Skeletal muscle satellite cell (primary cell): Measurements from ENCODE around the gene KRTAP5-9. TPM values are rescaled to one million over a fixed set of nuclear protein-coding genes. Genes with fewer than 3 reads are reported as not detected.
"Not testable (repeated sequence)": the region's sequence is repeated elsewhere in the genome, so short reads cannot be mapped to it uniquely, and the experiment has no call there.

Experiments used
- H3K27me3 ChIP-seq: 2 replicates; pipeline ENCODE4 v1.7.0; 2013; ENCODE audit warnings: low read length; ENCODE audit not compliant: control insufficient read depth, insufficient read depth
- H3K36me3 ChIP-seq: 2 replicates; pipeline ENCODE4 v1.7.0; 2013; ENCODE audit warnings: mild to moderate bottlenecking, control low read depth, low read length; ENCODE audit not compliant: insufficient read depth
- H3K4me1 ChIP-seq: 2 replicates; pipeline ENCODE4 v1.7.0; 2013; ENCODE audit warnings: low read length; ENCODE audit not compliant: control insufficient read depth, insufficient read depth
- H3K4me2 ChIP-seq: 2 replicates; pipeline ENCODE4 v1.7.0; 2013; ENCODE audit warnings: mild to moderate bottlenecking, low read length
- H3K4me3 ChIP-seq: 2 replicates; pipeline ENCODE4 v1.7.0; 2013; ENCODE audit warnings: low read length
- H3K9ac ChIP-seq: 2 replicates; pipeline ENCODE4 v1.7.0; 2013; ENCODE audit warnings: mild to moderate bottlenecking, low read depth, low read length, moderate library complexity
- H3K9me3 ChIP-seq: replicated peaks from 2 replicates; pipeline ENCODE4 v1.7.0; 2013; ENCODE audit warnings: mild to moderate bottlenecking, control low read depth, low read length
- small RNA-seq: library from RNA; depleted of rRNA; stranded (forward); fragments of <200 nt; gene quantifications from one replicate; pipeline ENCODE3, GENCODE V24; 2012

The KRTAP5-9 gene

GRCh38 chr11:71580057-71581003 is 32.1 kb downstream of the KRTAP5-9 start:
- Histone ChIP-seq H3K9ac (no peak overlapping the region), H3K27me3 (peaks cover 14% of the 10 kb centered on the region), H3K4me2 (no peak overlapping the region), H3K4me1 (no peaks in the 10 kb centered on the region), H3K4me3 (no peak overlapping the region), H3K9me3 (no peaks in the 10 kb centered on the region), H3K36me3 (no peaks in the 10 kb centered on the region)

DNA sequence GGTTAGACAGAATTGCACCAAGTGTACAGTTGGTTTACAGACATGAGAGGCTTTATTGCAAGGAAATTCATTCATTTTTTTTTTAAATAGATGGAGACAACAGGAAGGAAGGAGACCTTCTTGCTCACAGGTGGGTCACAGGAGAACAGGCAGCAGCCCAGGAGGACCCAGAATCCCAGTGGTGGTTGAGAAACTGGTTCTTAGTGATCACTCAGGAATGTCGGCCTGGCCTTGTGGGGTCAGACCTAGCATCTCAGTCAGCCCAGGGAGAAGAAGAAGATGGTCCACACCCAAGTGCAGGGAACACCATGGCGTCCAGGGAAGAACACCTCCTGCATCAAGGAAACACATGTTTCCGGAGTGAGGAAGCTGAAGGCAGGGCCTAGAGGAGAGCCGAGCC is 33.6 kb downstream of the KRTAP5-9 start:
- Histone ChIP-seq H3K4me3 (no peak overlapping the region), H3K36me3 (no peaks in the 10 kb centered on the region), H3K9me3 (no peaks in the 10 kb centered on the region), H3K9ac (no peak overlapping the region), H3K4me2 (no peak overlapping the region), H3K4me1 (no peaks in the 10 kb centered on the region), H3K27me3 (peaks cover 7% of the 10 kb centered on the region)

DNA sequence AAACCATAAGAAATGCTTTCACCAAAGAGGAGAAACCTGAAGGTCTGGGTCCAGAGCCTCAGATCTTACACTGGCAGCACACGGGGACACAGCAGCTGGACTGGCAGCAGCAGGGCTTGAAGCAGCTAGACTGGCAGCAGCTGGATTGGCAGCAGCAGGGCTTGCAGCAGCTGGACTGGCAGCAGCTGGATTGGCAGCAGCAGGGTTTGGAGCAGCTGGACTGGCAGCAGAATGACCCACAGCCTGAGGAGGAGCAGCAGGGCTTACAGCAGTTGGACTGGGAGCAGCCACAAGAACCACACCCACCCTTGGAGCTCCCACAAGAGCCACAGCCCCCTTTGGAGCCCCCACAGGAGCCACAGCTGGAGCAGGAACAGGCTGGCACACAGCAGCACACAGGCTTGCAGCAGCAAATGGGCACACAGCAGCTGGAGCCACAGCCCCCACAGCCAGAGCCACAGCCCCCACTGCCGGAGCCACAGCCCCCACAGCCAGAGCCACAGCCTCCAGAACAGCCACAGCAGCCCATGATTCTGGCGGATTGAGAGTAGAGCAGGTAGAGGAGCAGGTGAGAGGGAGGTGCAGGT is 34.2 kb downstream of the KRTAP5-9 start, which contains the start of gene KRTAP5-11:
KRTAP5-11 (minus strand) TSS at position 567 of the 587 bp plus-strand sequence; CDS start at position 529, 38 bp downstream.
- Histone ChIP-seq H3K4me2 (no peak within 1 kb of the TSS), H3K4me1 (no peaks in the 10 kb centered on the region), H3K9ac (no peak within 1 kb of the TSS), H3K27me3 (peaks cover 7% of the 10 kb centered on the region), H3K36me3 (no peaks in the 10 kb centered on the region), H3K9me3 (no peaks in the 10 kb centered on the region), H3K4me3 (no peak within 1 kb of the TSS)

GRCh38 chr11:71582969-71583368 is 34.7 kb downstream of the KRTAP5-9 start:
- not testable (repeated sequence) for H3K4me1 ChIP-seq, H3K4me3 ChIP-seq, H3K4me2 ChIP-seq, H3K27me3 ChIP-seq, H3K9ac ChIP-seq, H3K36me3 ChIP-seq, H3K9me3 ChIP-seq

GRCh38 chr11:71585673-71586072 is 37.5 kb downstream of the KRTAP5-9 start:
- H3K36me3 ChIP-seq, H3K4me2 ChIP-seq: not testable (repeated sequence)

GRCh38 chr11:71588314-71588713 is 40.1 kb downstream of the KRTAP5-9 start:
- H3K9me3 ChIP-seq, H3K9ac ChIP-seq, H3K27me3 ChIP-seq, H3K4me2 ChIP-seq, H3K4me1 ChIP-seq, H3K4me3 ChIP-seq, H3K36me3 ChIP-seq: not testable (repeated sequence)

More at GRCh38 chr11:71585673-71586072, 37.5 kb downstream of the KRTAP5-9 start:
- H3K4me1 ChIP-seq, H3K27me3 ChIP-seq, H3K9ac ChIP-seq, H3K4me3 ChIP-seq, H3K9me3 ChIP-seq: not testable (repeated sequence)

DNA sequence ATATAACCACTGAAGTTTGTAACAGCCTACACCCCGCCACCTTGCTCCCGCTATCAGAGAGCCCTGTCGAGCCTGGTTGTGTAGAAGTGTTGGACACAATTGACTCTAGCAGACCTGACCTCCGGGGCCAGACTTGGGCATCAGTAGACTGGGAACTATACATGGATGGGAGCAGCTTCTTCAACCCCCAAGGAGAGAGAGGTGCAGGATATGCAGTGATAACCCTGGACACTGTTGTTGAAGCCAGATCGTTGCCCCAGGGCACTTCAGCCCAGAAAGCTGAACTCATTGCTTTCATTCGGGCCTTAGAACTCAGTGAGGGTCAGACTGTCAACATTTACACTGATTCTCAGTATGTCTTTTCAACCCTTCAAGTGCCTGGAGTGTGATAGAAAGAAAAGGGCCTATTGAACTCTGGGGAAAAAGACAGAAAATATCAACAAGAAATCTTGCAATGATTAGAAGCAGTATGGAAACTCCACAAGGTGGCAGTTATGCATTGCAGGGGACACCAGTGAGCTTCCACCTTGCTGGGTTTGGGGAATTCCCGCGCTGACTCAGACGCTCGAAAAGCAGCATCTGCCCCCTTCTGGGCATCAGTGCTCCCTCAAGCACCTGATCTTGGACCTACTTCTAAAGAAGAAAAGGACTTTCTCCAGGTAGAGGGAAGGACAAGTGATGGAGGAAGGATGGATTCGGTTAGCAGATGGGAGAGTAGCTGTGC is 40.8 kb downstream of the KRTAP5-9 start:
- not testable (repeated sequence) for H3K4me1 ChIP-seq, H3K27me3 ChIP-seq, H3K36me3 ChIP-seq, H3K4me2 ChIP-seq, H3K9me3 ChIP-seq, H3K4me3 ChIP-seq, H3K9ac ChIP-seq

GRCh38 chr11:71589546-71589920 is 41.3 kb downstream of the KRTAP5-9 start:
- not testable (repeated sequence) for H3K4me3 ChIP-seq, H3K27me3 ChIP-seq, H3K4me2 ChIP-seq, H3K36me3 ChIP-seq, H3K4me1 ChIP-seq, H3K9me3 ChIP-seq, H3K9ac ChIP-seq

Small RNA genes within 50 kb of the gene (small RNA-seq; reads per million reads assigned to genes)
- gene AP000867.1: not detected
- not detected for gene KRTAP5-14P
